Measurements from ENCODE around the gene TCFL5. TPM values are rescaled to one million over a fixed set of nuclear protein-coding genes. Genes with fewer than 3 reads are reported as not detected.

TCFL5 gene
- polyA plus RNA-seq, 3 donors, result 0.38 to 3.5 (median 0.89) TPM

GRCh38 chr20:62881662-62882395 lies 20.2 kb upstream of the TCFL5 start:
- H2AFZ ChIP-seq (ENCODE audit: insufficient read depth, low read depth, low read length, poor library complexity, severe bottlenecking), result no peak overlapping the region
- H3K27me3 Mint-ChIP-seq (ENCODE audit: low read depth in 3 of 3), result peaks cover 0 to 9% (median 6%) of the 10 kb centered on the region in 3 donors
- H3K9me3 Mint-ChIP-seq, result peaks cover 0 to 2% (median 0%) of the 10 kb centered on the region in 7 donors
- no peak for TF ChIP-seq CTCF (IDR thresholded peaks at IDR 0.05)
- no peak overlapping the region for H3K4me3 ChIP-seq (replicated peaks in 1 of 3; ENCODE audit: low read depth in 2 of 3, low read length in 3 of 3)
- intact Hi-C loops (cut with micrococcal nuclease), result no loop called here
- H3K27me3 ChIP-seq (ENCODE audit: control insufficient read depth in 2 of 2, insufficient read depth in 2 of 2, low read length in 2 of 2), result no peaks in the 10 kb centered on the region
- H3K36me3 Mint-ChIP-seq, result peaks cover 25 to 48% of the 10 kb centered on the region in 2 donors
- no peaks in the 10 kb centered on the region for H3K9me3 ChIP-seq (replicated peaks in 1 of 2; ENCODE audit: control insufficient read depth in 1 of 2, insufficient read depth in 1 of 2, low read length in 2 of 2)
- 95% methylated on average over 45 of the region's 46 CpGs for WGBS (ENCODE audit: insufficient coverage)
- peaks cover 2% of the 10 kb centered on the region for H3K4me1 Mint-ChIP-seq
- H3K4me3 Mint-ChIP-seq, result no peak overlapping the region
- H3K27ac ChIP-seq (ENCODE audit: low read depth in 1 of 2, low read length in 2 of 2), result no peak overlapping the region
- peaks cover 34 to 53% of the 10 kb centered on the region in 2 donors for H3K36me3 ChIP-seq (replicated peaks in 1 of 2; ENCODE audit: control insufficient read depth in 1 of 2, insufficient read depth in 2 of 2, low read length in 2 of 2)
- H3K27ac Mint-ChIP-seq, result peak overlapping the region in 2 of 7 donors; percentile 20 to 68
- no peaks in the 10 kb centered on the region for H3K4me1 ChIP-seq (ENCODE audit: control insufficient read depth in 1 of 2, insufficient read depth in 2 of 2, low read length in 2 of 2)
- no peak overlapping the region for H3K9ac ChIP-seq (ENCODE audit: insufficient read depth, low read length, poor library complexity, severe bottlenecking)
- no peaks in the 10 kb centered on the region for H3K79me2 ChIP-seq (ENCODE audit: insufficient read depth, low read length)
- DNase-seq, result no peak
- H3K4me2 ChIP-seq (replicated peaks; ENCODE audit: extremely low read depth, low read length, poor library complexity, severe bottlenecking), result no peak overlapping the region
- peaks cover 21% of the 10 kb centered on the region for H4K20me1 ChIP-seq (ENCODE audit: insufficient read depth, low read length)

- peaks cover 14% of the 10 kb centered on the region for H4K20me1 ChIP-seq (ENCODE audit: insufficient read depth, low read length)
- 86% methylated on average over 45 of the region's 45 CpGs for WGBS (ENCODE audit: insufficient coverage)
- H3K9me3 ChIP-seq (replicated peaks in 1 of 2; ENCODE audit: control insufficient read depth in 1 of 2, insufficient read depth in 1 of 2, low read length in 2 of 2), result no peaks in the 10 kb centered on the region
- Mint-ChIP-seq H3K4me3 (no peak overlapping the region), H3K4me1 (peaks cover 2% of the 10 kb centered on the region), H3K36me3 (peaks cover 18 to 41% of the 10 kb centered on the region in 2 donors), H3K27me3 (ENCODE audit: low read depth in 3 of 3) (peaks cover 0 to 10% (median 10%) of the 10 kb centered on the region in 3 donors), H3K9me3 (peaks cover 0 to 2% (median 0%) of the 10 kb centered on the region in 7 donors), H3K27ac (peak overlapping the region in 2 of 7 donors; percentile 20 to 81)
- H3K27me3 ChIP-seq (ENCODE audit: control insufficient read depth in 2 of 2, insufficient read depth in 2 of 2, low read length in 2 of 2), result no peaks in the 10 kb centered on the region
- H3K27ac ChIP-seq (ENCODE audit: low read depth in 1 of 2, low read length in 2 of 2), result no peak overlapping the region
- H3K4me2 ChIP-seq (replicated peaks; ENCODE audit: extremely low read depth, low read length, poor library complexity, severe bottlenecking), result no peak overlapping the region
- no peaks in the 10 kb centered on the region for H3K4me1 ChIP-seq (ENCODE audit: control insufficient read depth in 1 of 2, insufficient read depth in 2 of 2, low read length in 2 of 2)
- TF ChIP-seq CTCF (IDR thresholded peaks at IDR 0.05), result no peak
- DNase-seq, result no peak
- no peaks in the 10 kb centered on the region for H3K79me2 ChIP-seq (ENCODE audit: insufficient read depth, low read length)
- H3K9ac ChIP-seq (ENCODE audit: insufficient read depth, low read length, poor library complexity, severe bottlenecking), result no peak overlapping the region
- H3K36me3 ChIP-seq (replicated peaks in 1 of 2; ENCODE audit: control insufficient read depth in 1 of 2, insufficient read depth in 2 of 2, low read length in 2 of 2), result peaks cover 27 to 46% of the 10 kb centered on the region in 2 donors
- intact Hi-C loops (cut with micrococcal nuclease), result no loop called here
- H2AFZ ChIP-seq (ENCODE audit: insufficient read depth, low read depth, low read length, poor library complexity, severe bottlenecking), result no peak overlapping the region
- H3K4me3 ChIP-seq (replicated peaks in 1 of 3; ENCODE audit: low read depth in 2 of 3, low read length in 3 of 3), result no peak overlapping the region
Observed at GRCh38 chr20:62880935-62881661, 19.5 kb upstream of the TCFL5 start.

Data from CD14-positive monocyte (primary cell).